Right renal cortex interstitium (tissue), 3 donors: ENCODE data around the gene RNF151. TPM values are rescaled to one million over a fixed set of nuclear protein-coding genes. Genes with fewer than 3 reads are reported as not detected.
A peak's percentile ranks its signal among the peaks of the same experiment; 100 is the strongest.
"Not testable (repeated sequence)": the region's sequence is repeated elsewhere in the genome, so short reads cannot be mapped to it uniquely, and the experiment has no call there.

Experiments used
- DNase-seq, 3 donors: peaks; one replicate each; pipeline ENCODE4 v3.0.0-alpha.2; 2013; ENCODE audit warnings: low read depth in 3 of 3, low spot score in 2 of 3
- polyA plus RNA-seq, 3 donors: library from polyadenylated mRNA; unstranded; fragments of 120-200 nt; gene quantifications; one replicate each; pipeline ENCODE4 v1.2.1, GENCODE V29; 2013; ENCODE audit not compliant: insufficient read length in 3 of 3

The RNF151 gene
- polyA plus RNA-seq, 3 donors: not detected

DNA sequence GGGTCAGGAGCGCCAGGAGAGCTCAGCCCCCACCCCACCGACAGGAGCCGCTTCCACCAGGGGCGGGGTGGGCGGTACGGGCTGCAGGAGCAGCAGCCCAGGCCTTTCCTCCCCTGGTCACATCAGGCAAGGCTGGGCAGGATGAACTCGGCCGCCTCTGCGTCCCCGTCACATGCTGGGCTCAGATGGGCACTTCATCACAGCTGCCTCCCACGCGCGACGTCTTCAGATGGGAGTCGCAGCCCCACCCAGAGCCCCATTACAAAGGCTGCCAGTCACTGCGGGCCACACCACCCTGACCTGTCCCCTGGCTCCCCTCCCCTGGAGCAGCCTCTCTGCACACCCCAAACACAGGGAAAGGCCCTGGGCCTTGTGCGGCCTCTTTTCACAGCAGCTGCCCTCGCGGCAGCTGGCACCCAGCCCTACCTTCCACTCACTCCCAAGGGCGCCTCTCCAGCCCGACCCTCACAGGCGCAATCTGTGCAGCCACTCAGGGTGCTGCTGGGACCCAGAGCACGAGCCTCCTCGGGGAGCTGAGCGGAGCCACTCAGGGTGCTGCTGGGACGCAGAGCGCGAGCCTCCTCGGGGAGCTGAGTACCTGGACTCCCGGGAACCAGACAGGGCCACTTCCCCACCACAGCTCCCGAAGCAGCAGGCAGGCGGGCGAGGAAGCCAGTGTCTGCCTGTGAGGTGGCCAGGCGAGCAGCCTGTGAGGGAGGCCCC lies 38.3 kb downstream of the RNF151 start:
- DNase-seq: no peak

- DNase-seq: no peak
Measured at GRCh38 chr16:2005646-2006045, 39.0 kb downstream of the RNF151 start.

DNA sequence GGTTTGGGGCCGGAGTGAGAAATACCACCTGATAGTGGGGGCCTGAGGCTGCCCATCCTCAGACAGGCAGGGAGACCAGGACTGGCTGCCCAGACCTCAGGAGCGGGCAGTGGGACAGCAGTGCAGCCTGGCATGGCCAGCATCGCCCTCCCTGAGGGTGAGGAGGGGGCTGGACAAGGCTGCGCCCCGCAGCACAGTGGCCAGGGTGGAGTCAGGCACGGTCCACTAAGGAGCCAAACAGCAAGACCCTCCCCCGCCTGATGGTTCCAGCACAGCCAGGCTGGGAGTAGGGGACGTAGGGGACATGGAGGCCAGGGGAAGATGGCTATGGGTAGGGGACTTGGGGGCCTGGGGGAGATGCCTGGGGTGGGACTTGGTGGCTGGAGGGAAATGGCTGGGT lies 39.7 kb downstream of the RNF151 start:
- DNase-seq: no peak

- no peak for DNase-seq
Measured at GRCh38 chr16:2007081-2007836, 40.6 kb downstream of the RNF151 start.

DNA sequence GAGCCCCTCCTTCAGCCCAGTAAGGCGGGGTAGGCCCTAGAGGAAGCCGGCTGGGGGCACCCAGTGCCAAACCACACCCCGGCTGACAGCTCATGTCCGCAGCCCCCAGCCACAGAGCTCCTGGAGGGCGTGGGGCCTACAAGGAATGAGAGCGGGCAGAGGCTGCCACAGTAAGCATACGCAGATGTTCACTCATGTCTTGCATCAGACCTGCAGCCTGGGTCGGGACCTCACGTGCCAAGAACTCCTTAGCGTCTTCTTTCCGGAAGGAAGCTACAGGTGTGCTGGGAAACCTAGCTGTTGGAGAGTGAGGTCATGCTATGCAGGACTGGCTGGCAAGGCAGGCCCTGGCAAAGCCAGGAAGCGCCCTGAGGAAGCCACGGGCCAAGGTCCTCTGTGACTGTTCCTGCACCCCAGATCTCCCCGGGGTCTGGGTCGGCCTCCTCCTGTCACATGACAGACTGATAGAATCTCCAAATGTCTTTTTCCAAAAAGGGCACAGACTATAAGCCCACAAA lies 41.4 kb downstream of the RNF151 start:
- no peak for DNase-seq

GRCh38 chr16:2008631-2009163 lies 42.0 kb downstream of the RNF151 start:
- DNase-seq: no peak

GRCh38 chr16:2009164-2009711 lies 42.6 kb downstream of the RNF151 start:
- no peak for DNase-seq

DNA sequence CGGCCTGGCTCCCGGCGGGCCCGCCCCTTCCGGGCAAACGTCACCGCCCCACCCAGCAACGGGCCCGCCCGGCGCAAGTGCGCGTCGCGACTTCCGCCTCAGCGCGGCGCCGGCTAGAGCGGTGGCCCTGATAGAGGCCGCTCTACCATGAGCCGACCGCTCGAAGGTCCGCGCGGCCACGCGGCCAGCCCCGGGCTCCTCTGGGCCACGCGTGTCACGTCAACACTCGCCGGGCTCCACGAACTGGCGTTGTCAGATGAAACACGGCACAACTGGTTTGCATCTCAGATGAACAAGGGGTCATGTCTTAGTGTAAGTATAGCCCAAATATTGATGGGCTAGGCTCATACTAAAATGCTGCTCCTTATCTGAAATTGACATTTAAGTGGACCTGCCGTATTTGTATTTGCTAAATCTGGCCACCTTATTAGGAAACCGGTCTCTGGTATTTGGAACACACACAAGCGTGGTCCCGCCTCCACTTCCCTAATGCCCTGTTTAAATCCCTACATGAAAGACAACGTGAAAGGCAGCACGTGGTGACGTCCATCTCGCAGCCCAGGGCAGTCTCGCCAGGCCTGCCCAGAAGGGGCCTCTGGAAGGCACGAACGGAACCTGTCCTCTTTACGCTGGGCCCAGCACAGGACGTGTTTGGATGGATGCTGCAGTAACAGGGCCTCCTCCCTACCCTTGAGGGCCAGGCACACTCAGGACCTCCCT lies 43.3 kb downstream of the RNF151 start, which contains the start of gene ZNF598:
TSS of gene ZNF598 (minus strand) at position 31 of the 720 bp plus-strand sequence.
- DNase-seq: peak in 1 of 3 donors; percentile 75

DNA sequence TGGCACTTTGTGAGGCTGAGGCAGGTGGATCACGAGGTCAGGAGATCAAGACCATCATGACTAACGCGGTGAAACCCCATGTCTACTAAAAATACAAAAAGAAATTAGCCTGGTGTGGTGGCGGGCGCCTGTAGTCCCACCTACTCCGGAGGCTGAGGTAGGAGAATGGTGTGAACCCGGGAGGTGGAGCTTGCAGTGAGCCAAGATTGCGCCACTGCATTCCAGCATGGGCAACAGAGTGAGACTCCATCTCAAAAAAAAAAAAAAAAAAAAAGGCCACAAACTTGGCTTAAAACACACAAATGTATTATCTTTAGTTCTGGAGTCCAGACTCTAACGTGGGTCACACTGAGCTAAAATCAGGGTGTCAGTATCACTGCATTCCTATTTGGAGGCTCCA lies 45.1 kb downstream of the RNF151 start:
- not testable (repeated sequence) for DNase-seq

GRCh38 chr16:2013527-2013926 lies 46.9 kb downstream of the RNF151 start:
- no peak for DNase-seq

GRCh38 chr16:2015117-2015946 lies 48.7 kb downstream of the RNF151 start:
- DNase-seq: no peak

DNA sequence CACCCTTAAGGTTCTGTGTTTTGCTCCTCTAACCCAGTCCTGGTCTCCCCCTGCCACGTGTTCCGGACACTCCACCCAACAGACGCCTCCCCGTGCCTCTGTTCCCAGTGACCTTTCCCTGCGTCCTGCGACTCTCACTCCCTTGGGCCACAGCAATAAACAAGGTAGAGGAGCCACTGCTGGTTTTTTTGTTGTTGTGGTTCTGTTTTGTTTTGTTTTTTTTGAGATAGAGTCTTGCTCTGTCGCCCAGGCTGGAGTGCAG lies 49.2 kb downstream of the RNF151 start:
- no peak for DNase-seq

GRCh38 chr16:2016407-2016922 lies 49.8 kb downstream of the RNF151 start:
- DNase-seq: no peak

Other genes with a start within 250 kb of the RNF151 start
- 10 to 100 TPM; 18.8 to 22.1 (median 19.4) TPM for gene NME3, start 195.3 kb upstream of the RNF151 start, polyA plus RNA-seq
- 1 to 10 TPM; 5.1 to 5.5 (median 5.2) TPM for gene EME2, start 194.0 kb upstream of the RNF151 start, polyA plus RNA-seq
- 10 to 100 TPM; 58.1 to 69.6 (median 65.0) TPM for gene MRPS34, start 193.7 kb upstream of the RNF151 start, polyA plus RNA-seq
- 10 to 100 TPM; 30.8 to 35.7 (median 32.5) TPM for gene SPSB3, start 184.3 kb upstream of the RNF151 start, polyA plus RNA-seq
- 10 to 100 TPM; 31.1 to 38.7 (median 31.5) TPM for gene NUBP2, start 183.9 kb upstream of the RNF151 start, polyA plus RNA-seq
- gene IGFALS, start 173.2 kb upstream of the RNF151 start, polyA plus RNA-seq: 1 to 10 TPM; 1.3 to 2.0 (median 2.0) TPM
- gene HAGH, start 140.0 kb upstream of the RNF151 start, polyA plus RNA-seq: 10 to 100 TPM; 35.4 to 44.8 (median 40.1) TPM
- 10 to 100 TPM; 36.6 to 50.7 (median 48.3) TPM for gene FAHD1, start 139.7 kb upstream of the RNF151 start, polyA plus RNA-seq
- gene MEIOB, start 94.7 kb upstream of the RNF151 start, polyA plus RNA-seq: 1 to 10 TPM; 1.1 to 1.3 (median 1.3) TPM
- under 1 TPM; 0.12 to 0.24 (median 0.17) TPM for gene HS3ST6, start 48.4 kb upstream of the RNF151 start, polyA plus RNA-seq
- 10 to 100 TPM; 63.0 to 70.1 (median 65.2) TPM for gene MSRB1, start 23.7 kb upstream of the RNF151 start, polyA plus RNA-seq
- gene RPL3L, start 12.2 kb upstream of the RNF151 start, polyA plus RNA-seq: under 1 TPM; 0.10 to 0.17 (median 0.16) TPM
- gene NDUFB10, start 7.3 kb upstream of the RNF151 start, polyA plus RNA-seq: 100 to 1,000 TPM; 127 to 137 (median 129) TPM
- 1,000 to 10,000 TPM; 1,774 to 1,944 (median 1,840) TPM for gene RPS2, start 2.0 kb upstream of the RNF151 start, polyA plus RNA-seq
- gene TBL3, start 5.2 kb downstream of the RNF151 start, polyA plus RNA-seq: 10 to 100 TPM; 27.4 to 34.3 (median 32.0) TPM
- under 1 TPM; 0.37 to 0.79 (median 0.60) TPM for gene NOXO1, start 14.6 kb downstream of the RNF151 start, polyA plus RNA-seq
- gene GFER, start 17.3 kb downstream of the RNF151 start, polyA plus RNA-seq: 10 to 100 TPM; 20.5 to 22.0 (median 21.1) TPM
- 1 to 10 TPM; 1.3 to 1.9 (median 1.4) TPM for gene SYNGR3, start 23.1 kb downstream of the RNF151 start, polyA plus RNA-seq
- 10 to 100 TPM; 14.2 to 16.4 (median 15.4) TPM for gene ZNF598, start 43.0 kb downstream of the RNF151 start, polyA plus RNA-seq
- 1 to 10 TPM; 1.7 to 6.0 (median 3.9) TPM for gene NPW, start 52.9 kb downstream of the RNF151 start, polyA plus RNA-seq
- 100 to 1,000 TPM in 1 of 3 donors, 10 to 100 TPM in 2; 82.6 to 106 (median 88.6) TPM for gene NHERF2, start 60.0 kb downstream of the RNF151 start, polyA plus RNA-seq
- 10 to 100 TPM; 15.4 to 17.7 (median 16.9) TPM for gene NTHL1, start 81.0 kb downstream of the RNF151 start, polyA plus RNA-seq
- gene TSC2, start 81.1 kb downstream of the RNF151 start, polyA plus RNA-seq: 100 to 1,000 TPM in 2 of 3 donors, 10 to 100 TPM in 1; 98.9 to 117 (median 108) TPM
- gene PKD1, start 169.0 kb downstream of the RNF151 start, polyA plus RNA-seq: 10 to 100 TPM; 53.0 to 59.6 (median 54.5) TPM
- gene RAB26, start 181.8 kb downstream of the RNF151 start, polyA plus RNA-seq: 1 to 10 TPM; 2.7 to 3.1 (median 3.0) TPM
- 10 to 100 TPM; 51.4 to 60.4 (median 60.3) TPM for gene TRAF7, start 188.9 kb downstream of the RNF151 start, polyA plus RNA-seq
- 1 to 10 TPM in 2 of 3 donors, under 1 TPM in 1; 0.92 to 1.4 (median 1.4) TPM for gene CASKIN1, start 229.7 kb downstream of the RNF151 start, polyA plus RNA-seq
- 10 to 100 TPM; 41.3 to 48.7 (median 43.8) TPM for gene MLST8, start 238.6 kb downstream of the RNF151 start, polyA plus RNA-seq
- 1 to 10 TPM; 3.0 to 4.1 (median 3.0) TPM for gene BRICD5, start 244.0 kb downstream of the RNF151 start, polyA plus RNA-seq
- gene PGP, start 248.0 kb downstream of the RNF151 start, polyA plus RNA-seq: 10 to 100 TPM; 10.1 to 14.5 (median 12.9) TPM